ENCODE results near the gene ZNF345. TPM values are rescaled to one million over a fixed set of nuclear protein-coding genes. Genes with fewer than 3 reads are reported as not detected.
A peak's percentile ranks its signal among the peaks of the same experiment; 100 is the strongest.

The ZNF345 gene
- total and polyA plus RNA-seq, 2 of the 8 experiments (the other 6 are each of a cell fraction or from before 2014, with no cell fraction given) = 3.2 to 5.1 TPM

DNA sequence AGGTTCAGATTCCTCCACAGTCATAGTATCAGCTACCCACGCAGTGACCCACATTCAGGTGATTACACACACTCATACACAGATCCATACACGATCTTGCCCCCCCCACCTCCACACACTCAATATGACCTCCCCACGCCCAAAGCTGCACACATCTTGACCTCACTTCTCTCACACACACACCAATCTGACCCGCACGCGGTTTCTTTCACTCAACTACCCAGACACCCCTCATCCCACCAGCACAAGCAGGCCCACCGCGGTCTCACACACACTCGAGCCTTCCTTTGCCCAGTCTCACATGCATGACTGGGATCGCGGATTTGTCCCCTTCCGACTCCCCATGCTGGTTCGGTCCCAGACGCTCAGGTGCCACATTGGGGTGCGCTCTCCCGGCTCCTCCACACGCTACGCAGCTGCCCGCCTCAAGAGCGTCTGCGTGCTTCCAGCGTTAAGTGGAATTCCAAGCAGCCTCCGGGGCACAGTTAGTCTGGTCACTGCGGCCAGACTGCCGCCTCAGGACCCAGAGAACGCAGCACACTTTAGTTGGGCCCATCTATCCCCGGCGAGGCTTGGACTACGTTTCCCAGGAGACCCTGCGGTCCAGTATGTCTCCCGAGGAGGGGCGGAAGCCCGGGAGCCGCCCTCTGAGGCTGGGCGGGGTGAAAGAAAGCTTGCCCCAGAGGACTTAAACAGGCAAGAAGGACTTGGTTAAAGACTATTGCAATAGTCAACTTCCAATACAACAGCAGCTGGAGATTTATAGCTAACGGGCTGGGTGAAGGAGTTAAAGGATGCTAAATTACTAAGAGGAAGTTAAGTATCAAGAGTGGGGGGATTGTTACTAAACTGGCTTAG lies 746 bp upstream of the ZNF345 start (continued):
- peak; percentile 89 for TF ChIP-seq PHF8 (conservative IDR thresholded peaks at IDR 0.05; ENCODE audit: low read depth, low read length)
- TF ChIP-seq TEAD4 (IDR thresholded peaks at IDR 0.05; ENCODE audit: low read depth, low read length) = 0 out of 2 replicates have a peak, but pooled peaks have one; percentile 42
- no peak for TF ChIP-seq ATF2 (IDR thresholded peaks at IDR 0.05; ENCODE audit: low read length)
- TF ChIP-seq CREB1 (IDR thresholded peaks at IDR 0.05) = peak; percentile 14; the same call in 1 of the 2 replicates
- peak; percentile 87 for TF ChIP-seq TAF1 (IDR thresholded peaks at IDR 0.05; ENCODE audit: low read depth, low read length)
- peak; percentile 75 for TF ChIP-seq POLR2AphosphoS5 (IDR thresholded peaks at IDR 0.05; ENCODE audit: low read depth, low read length)
- TF ChIP-seq, protein P1, sequence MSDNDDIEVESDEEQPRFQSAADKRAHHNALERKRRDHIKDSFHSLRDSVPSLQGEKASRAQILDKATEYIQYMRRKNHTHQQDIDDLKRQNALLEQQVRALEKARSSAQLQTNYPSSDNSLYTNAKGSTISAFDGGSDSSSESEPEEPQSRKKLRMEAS (IDR thresholded peaks at IDR 0.05) = peak; percentile 42
- TF ChIP-seq GTF2F1 (IDR thresholded peaks at IDR 0.05; ENCODE audit: borderline replicate concordance, low read depth, low read length) = no peak
- TF ChIP-seq SAP30 (IDR thresholded peaks at IDR 0.05; ENCODE audit: insufficient read depth, insufficient replicate concordance, low read length) = no peak
- TF ChIP-seq CHD2 (IDR thresholded peaks at IDR 0.05; ENCODE audit: low read length) = peak; percentile 27; the same call in 1 of the 2 replicates
- TF ChIP-seq TBP (IDR thresholded peaks at IDR 0.05; ENCODE audit: low read depth, low read length) = peak; percentile 76

Measured in H1 (cell line).